ENCODE data around the gene MLKL.
"Not testable (repeated sequence)": the region's sequence is repeated elsewhere in the genome, so short reads cannot be mapped to it uniquely, and the experiment has no call there.

MLKL gene

GRCh38 chr16:74695450-74696422 is 4.9 kb downstream of the MLKL start:
- no peak for FAIRE-seq

GRCh38 chr16:74691093-74691855 is 9.4 kb downstream of the MLKL start:
- no peak for FAIRE-seq

GRCh38 chr16:74682556-74682955 is 18.1 kb downstream of the MLKL start:
- no peak for FAIRE-seq

- no peak for FAIRE-seq
Measured at GRCh38 chr16:74680681-74681080, 20.0 kb downstream of the MLKL start.

GRCh38 chr16:74679983-74680382 is 20.7 kb downstream of the MLKL start:
- FAIRE-seq, result no peak

- no peak for FAIRE-seq
Measured at GRCh38 chr16:74677868-74678267, 22.8 kb downstream of the MLKL start.

GRCh38 chr16:74673876-74674275 is 26.8 kb downstream of the MLKL start:
- FAIRE-seq, result no peak

- not testable (repeated sequence) for FAIRE-seq
Measured at GRCh38 chr16:74668877-74669276, 31.8 kb downstream of the MLKL start.

- FAIRE-seq, result no peak
Measured at GRCh38 chr16:74667255-74667700, 33.4 kb downstream of the MLKL start.

- FAIRE-seq, result peak; percentile 99
Measured at GRCh38 chr16:74666425-74667254, 34.0 kb downstream of the MLKL start, which contains the start of gene RFWD3. Gene RFWD3, minus strand, starts transcription at chr16:74666877. Its CDS starts 5,428 bp downstream, at chr16:74661449.

GRCh38 chr16:74666010-74666421 is 34.6 kb downstream of the MLKL start:
- FAIRE-seq, result no peak

GRCh38 chr16:74661064-74661463 is 39.6 kb downstream of the MLKL start:
- no peak for FAIRE-seq

- FAIRE-seq, result no peak
Measured at GRCh38 chr16:74660383-74660782, 40.3 kb downstream of the MLKL start.

- FAIRE-seq, result no peak
Measured at GRCh38 chr16:74659041-74659440, 41.6 kb downstream of the MLKL start.

GRCh38 chr16:74657870-74658642 is 42.6 kb downstream of the MLKL start:
- FAIRE-seq, result no peak

- FAIRE-seq, result no peak
Measured at GRCh38 chr16:74654536-74655050, 46.1 kb downstream of the MLKL start.

GRCh38 chr16:74652883-74653282 is 47.8 kb downstream of the MLKL start:
- FAIRE-seq, result not testable (repeated sequence)

GRCh38 chr16:74652249-74652648 is 48.4 kb downstream of the MLKL start:
- no peak for FAIRE-seq

- FAIRE-seq, result no peak
Measured at GRCh38 chr16:74651841-74652240, 48.8 kb downstream of the MLKL start.

- FAIRE-seq, result no peak
Measured at GRCh38 chr16:74650966-74651567, 49.6 kb downstream of the MLKL start.

Data from endometrium (tissue), 2 donors.